ENCODE data around the gene WDR64. TPM values are rescaled to one million over a fixed set of nuclear protein-coding genes. Genes with fewer than 3 reads are reported as not detected.

The WDR64 gene
- total RNA-seq, 1 experiment from 2014 or later: not detected

- intact Hi-C loops (cut with micrococcal nuclease; ENCODE audit: unreplicated experiment): no loop called here
- H3K4me3 ChIP-seq (ENCODE audit: low read depth, low read length): no peak overlapping the region
- Mint-ChIP-seq H3K9me3 (ENCODE audit: unreplicated experiment) (no peaks in the 10 kb centered on the region), H3K4me1 (ENCODE audit: low read depth, unreplicated experiment) (no peaks in the 10 kb centered on the region), H3K27me3 (ENCODE audit: insufficient read depth, unreplicated experiment) (no peaks in the 10 kb centered on the region), H3K36me3 (ENCODE audit: insufficient read depth, unreplicated experiment) (no peaks in the 10 kb centered on the region), H3K4me3 (ENCODE audit: unreplicated experiment) (no peak overlapping the region), H3K27ac (ENCODE audit: unreplicated experiment) (no peak overlapping the region)
- DNase-seq: no peak
- ChIA-PET CTCF (no interaction called here), POLR2A (no interaction called here)
- H3K36me3 ChIP-seq (ENCODE audit: control insufficient read depth, insufficient read depth, low read length): no peaks in the 10 kb centered on the region
- TF ChIP-seq CTCF (IDR thresholded peaks at IDR 0.05; ENCODE audit: insufficient read depth in 1 of 2, low read depth in 1 of 2, low read length in 1 of 2, severe bottlenecking in 1 of 2, unreplicated experiment in 1 of 2): no peak
- H3K27me3 ChIP-seq (replicated peaks; ENCODE audit: control insufficient read depth, insufficient read depth, low read length): no peaks in the 10 kb centered on the region
- H3K9me3 ChIP-seq: no peaks in the 10 kb centered on the region
- H3K4me1 ChIP-seq: peaks cover 16% of the 10 kb centered on the region
- BruUV-seq (replicated peaks): no TSS peak
Observed at GRCh38 chr1:241771117-241771516, 119.0 kb downstream of the WDR64 start.

GRCh38 chr1:241772932-241773500 is 120.9 kb downstream of the WDR64 start:
- H3K4me1 Mint-ChIP-seq (ENCODE audit: low read depth, unreplicated experiment): no peaks in the 10 kb centered on the region
- Histone ChIP-seq H3K4me3 (ENCODE audit: low read depth, low read length) (no peak overlapping the region), H3K27me3 (replicated peaks; ENCODE audit: control insufficient read depth, insufficient read depth, low read length) (no peaks in the 10 kb centered on the region), H3K9me3 (no peaks in the 10 kb centered on the region), H3K36me3 (ENCODE audit: control insufficient read depth, insufficient read depth, low read length) (no peaks in the 10 kb centered on the region), H3K4me1 (peaks cover 16% of the 10 kb centered on the region)
- no peaks in the 10 kb centered on the region for H3K36me3 Mint-ChIP-seq (ENCODE audit: insufficient read depth, unreplicated experiment)
- CTCF ChIA-PET: no interaction called here
- no peaks in the 10 kb centered on the region for H3K27me3 Mint-ChIP-seq (ENCODE audit: insufficient read depth, unreplicated experiment)
- no peak for TF ChIP-seq CTCF (IDR thresholded peaks at IDR 0.05; ENCODE audit: insufficient read depth in 1 of 2, low read depth in 1 of 2, low read length in 1 of 2, severe bottlenecking in 1 of 2, unreplicated experiment in 1 of 2)
- no peaks in the 10 kb centered on the region for H3K9me3 Mint-ChIP-seq (ENCODE audit: unreplicated experiment)
- POLR2A ChIA-PET: no interaction called here
- intact Hi-C loops (cut with micrococcal nuclease; ENCODE audit: unreplicated experiment): no loop called here
- BruUV-seq (replicated peaks): no TSS peak
- no peak for DNase-seq
- H3K4me3 Mint-ChIP-seq (ENCODE audit: unreplicated experiment): no peak overlapping the region
- no peak overlapping the region for H3K27ac Mint-ChIP-seq (ENCODE audit: unreplicated experiment)

- BruUV-seq (replicated peaks): no TSS peak
- no peaks in the 10 kb centered on the region for H3K9me3 ChIP-seq
- no peak overlapping the region for H3K4me3 ChIP-seq (ENCODE audit: low read depth, low read length)
- Mint-ChIP-seq H3K4me1 (ENCODE audit: low read depth, unreplicated experiment) (no peaks in the 10 kb centered on the region), H3K36me3 (ENCODE audit: insufficient read depth, unreplicated experiment) (no peaks in the 10 kb centered on the region), H3K9me3 (ENCODE audit: unreplicated experiment) (peaks cover 4% of the 10 kb centered on the region), H3K4me3 (ENCODE audit: unreplicated experiment) (no peak overlapping the region), H3K27ac (ENCODE audit: unreplicated experiment) (no peak overlapping the region), H3K27me3 (ENCODE audit: insufficient read depth, unreplicated experiment) (no peaks in the 10 kb centered on the region)
- H3K27me3 ChIP-seq (replicated peaks; ENCODE audit: control insufficient read depth, insufficient read depth, low read length): no peaks in the 10 kb centered on the region
- CTCF ChIA-PET: no interaction called here
- POLR2A ChIA-PET: interaction anchor here (0.6 kb wide), 1 partner anchor 134 kb away, joined by 5 read pairs; the partner anchor contains the start of genes CHML and OPN3
- TF ChIP-seq CTCF (IDR thresholded peaks at IDR 0.05; ENCODE audit: insufficient read depth in 1 of 2, low read depth in 1 of 2, low read length in 1 of 2, severe bottlenecking in 1 of 2, unreplicated experiment in 1 of 2): no peak
- peaks cover 16% of the 10 kb centered on the region for H3K4me1 ChIP-seq
- DNase-seq: peak in 1 of 2 experiments; percentile 8
- intact Hi-C loops (cut with micrococcal nuclease; ENCODE audit: unreplicated experiment): no loop called here
- no peaks in the 10 kb centered on the region for H3K36me3 ChIP-seq (ENCODE audit: control insufficient read depth, insufficient read depth, low read length)
Observed at GRCh38 chr1:241773991-241774390, 121.9 kb downstream of the WDR64 start.

Data from Caco-2 (cell line).